ENCODE results near the gene EIF3F.

EIF3F gene

DNA sequence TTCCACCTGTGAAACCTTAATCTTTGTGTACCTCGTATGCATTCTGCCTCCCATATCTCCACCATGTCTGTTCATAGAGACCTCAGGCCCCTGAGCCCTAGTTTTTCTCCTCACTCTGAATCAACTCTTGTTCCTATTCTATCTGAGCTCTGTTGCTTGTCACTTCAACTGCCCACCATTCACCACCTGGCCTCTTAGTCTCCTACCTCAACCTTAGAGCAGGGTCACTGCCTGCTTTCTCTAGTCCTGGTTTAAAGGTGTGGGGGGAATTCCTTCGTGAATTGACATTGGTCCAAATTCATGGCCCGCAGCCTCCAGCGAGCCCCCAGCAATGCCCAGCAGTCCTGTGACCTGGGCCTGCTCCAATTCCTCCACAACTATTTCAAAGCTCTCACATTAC lies 54.4 kb downstream of the EIF3F start:
- TF ChIP-seq EZH2 (IDR thresholded peaks at IDR 0.05; ENCODE audit: borderline replicate concordance, low read depth, low read length, severe bottlenecking) (no peak), CTCF (IDR thresholded peaks at IDR 0.05; ENCODE audit: borderline replicate concordance, extremely low read depth, low read length, poor library complexity, severe bottlenecking) (no peak)
- DNase-seq (no peak), ATAC-seq (ENCODE audit: insufficient read depth, low read depth) (no peak)
- no peaks in the 10 kb centered on the region for H3K36me3 ChIP-seq (ENCODE audit: insufficient read depth, low read length)
- no peaks in the 10 kb centered on the region for H3K4me1 ChIP-seq (ENCODE audit: insufficient read depth, low read length)
- H3K9me3 ChIP-seq (ENCODE audit: insufficient read depth, low read length, severe bottlenecking), result no peaks in the 10 kb centered on the region
- no peaks in the 10 kb centered on the region for H3K79me2 ChIP-seq (ENCODE audit: insufficient read depth, low read length)
- H3K4me3 ChIP-seq (ENCODE audit: low read depth in 1 of 2, low read length in 2 of 2), result no peak overlapping the region
- no peak overlapping the region for H2AFZ ChIP-seq (ENCODE audit: low read depth, low read length)
- no peak overlapping the region for H3K27ac ChIP-seq (ENCODE audit: low read length)
- no peaks in the 10 kb centered on the region for H4K20me1 ChIP-seq (ENCODE audit: insufficient read depth, low read length)
- H3K27me3 ChIP-seq (ENCODE audit: insufficient read depth, low read length, poor library complexity), result no peaks in the 10 kb centered on the region
- no peak overlapping the region for H3K4me2 ChIP-seq (ENCODE audit: insufficient read depth, low read length)
- no peak overlapping the region for H3K9ac ChIP-seq (ENCODE audit: low read depth, low read length)

- Histone ChIP-seq H3K4me3 (ENCODE audit: low read depth in 1 of 2, low read length in 2 of 2) (no peak overlapping the region), H2AFZ (ENCODE audit: low read depth, low read length) (no peak overlapping the region), H3K27ac (ENCODE audit: low read length) (no peak overlapping the region), H3K9me3 (ENCODE audit: insufficient read depth, low read length, severe bottlenecking) (no peaks in the 10 kb centered on the region), H3K36me3 (ENCODE audit: insufficient read depth, low read length) (no peaks in the 10 kb centered on the region), H4K20me1 (ENCODE audit: insufficient read depth, low read length) (no peaks in the 10 kb centered on the region), H3K4me2 (ENCODE audit: insufficient read depth, low read length) (no peak overlapping the region), H3K79me2 (ENCODE audit: insufficient read depth, low read length) (no peaks in the 10 kb centered on the region), H3K27me3 (ENCODE audit: insufficient read depth, low read length, poor library complexity) (no peaks in the 10 kb centered on the region), H3K9ac (ENCODE audit: low read depth, low read length) (no peak overlapping the region), H3K4me1 (ENCODE audit: insufficient read depth, low read length) (no peaks in the 10 kb centered on the region)
- ATAC-seq (ENCODE audit: insufficient read depth, low read depth), result no peak
- TF ChIP-seq EZH2 (IDR thresholded peaks at IDR 0.05; ENCODE audit: borderline replicate concordance, low read depth, low read length, severe bottlenecking) (no peak), CTCF (IDR thresholded peaks at IDR 0.05; ENCODE audit: borderline replicate concordance, extremely low read depth, low read length, poor library complexity, severe bottlenecking) (no peak)
- DNase-seq, result no peak
Observed at GRCh38 chr11:8043756-8044155, 56.6 kb downstream of the EIF3F start.

- TF ChIP-seq CTCF (IDR thresholded peaks at IDR 0.05; ENCODE audit: borderline replicate concordance, extremely low read depth, low read length, poor library complexity, severe bottlenecking) (no peak), EZH2 (IDR thresholded peaks at IDR 0.05; ENCODE audit: borderline replicate concordance, low read depth, low read length, severe bottlenecking) (no peak)
- Histone ChIP-seq H3K27me3 (ENCODE audit: insufficient read depth, low read length, poor library complexity) (peaks cover 15% of the 10 kb centered on the region), H4K20me1 (ENCODE audit: insufficient read depth, low read length) (no peaks in the 10 kb centered on the region), H2AFZ (ENCODE audit: low read depth, low read length) (no peak overlapping the region), H3K9me3 (ENCODE audit: insufficient read depth, low read length, severe bottlenecking) (no peaks in the 10 kb centered on the region), H3K79me2 (ENCODE audit: insufficient read depth, low read length) (no peaks in the 10 kb centered on the region), H3K27ac (ENCODE audit: low read length) (no peak overlapping the region), H3K9ac (ENCODE audit: low read depth, low read length) (no peak overlapping the region), H3K4me3 (ENCODE audit: low read depth in 1 of 2, low read length in 2 of 2) (no peak overlapping the region), H3K4me2 (ENCODE audit: insufficient read depth, low read length) (no peak overlapping the region), H3K4me1 (ENCODE audit: insufficient read depth, low read length) (no peaks in the 10 kb centered on the region), H3K36me3 (ENCODE audit: insufficient read depth, low read length) (no peaks in the 10 kb centered on the region)
- DNase-seq, result no peak
- ATAC-seq (ENCODE audit: insufficient read depth, low read depth), result no peak
Observed at GRCh38 chr11:8045839-8046238, 58.7 kb downstream of the EIF3F start.

- H3K9me3 ChIP-seq (ENCODE audit: insufficient read depth, low read length, severe bottlenecking), result no peaks in the 10 kb centered on the region
- no peaks in the 10 kb centered on the region for H4K20me1 ChIP-seq (ENCODE audit: insufficient read depth, low read length)
- H3K79me2 ChIP-seq (ENCODE audit: insufficient read depth, low read length), result no peaks in the 10 kb centered on the region
- no peak overlapping the region for H3K4me2 ChIP-seq (ENCODE audit: insufficient read depth, low read length)
- no peak for DNase-seq
- no peaks in the 10 kb centered on the region for H3K36me3 ChIP-seq (ENCODE audit: insufficient read depth, low read length)
- no peak overlapping the region for H3K27ac ChIP-seq (ENCODE audit: low read length)
- peaks cover 16% of the 10 kb centered on the region for H3K27me3 ChIP-seq (ENCODE audit: insufficient read depth, low read length, poor library complexity)
- ATAC-seq (ENCODE audit: insufficient read depth, low read depth), result no peak
- no peak overlapping the region for H3K9ac ChIP-seq (ENCODE audit: low read depth, low read length)
- no peak overlapping the region for H2AFZ ChIP-seq (ENCODE audit: low read depth, low read length)
- H3K4me1 ChIP-seq (ENCODE audit: insufficient read depth, low read length), result no peaks in the 10 kb centered on the region
- no peak overlapping the region for H3K4me3 ChIP-seq (ENCODE audit: low read depth in 1 of 2, low read length in 2 of 2)
- no peak for TF ChIP-seq EZH2 (IDR thresholded peaks at IDR 0.05; ENCODE audit: borderline replicate concordance, low read depth, low read length, severe bottlenecking)
- TF ChIP-seq CTCF (IDR thresholded peaks at IDR 0.05; ENCODE audit: borderline replicate concordance, extremely low read depth, low read length, poor library complexity, severe bottlenecking), result no peak
Observed at GRCh38 chr11:8047382-8047781, 60.2 kb downstream of the EIF3F start.

Measured in DND-41 (cell line).